H1 (cell line): ENCODE data around the gene ERC1. TPM values are rescaled to one million over a fixed set of nuclear protein-coding genes. Genes with fewer than 3 reads are reported as not detected.

ENCODE experiments used
- EGR1 ChIP-seq: IDR thresholded peaks from 2 replicates; pipeline ENCODE4 v1.6.1; 2011; ENCODE audit warnings: low read depth, low read length, borderline replicate concordance
- SRF ChIP-seq: IDR thresholded peaks from 2 replicates; pipeline ENCODE4 v1.6.1; 2011; ENCODE audit warnings: mild to moderate bottlenecking, low read depth, low read length, moderate library complexity
- polyA plus RNA-seq, 7 experiments: library from polyadenylated mRNA; depleted of rRNA in 3 of 7; stranded (reverse) in 5 of 7; unstranded in 2 of 7; fragments of >200 nt in 5 of 7; fragments of 200-250 nt in 2 of 7; gene quantifications; 1 replicate in 5 of 7; 2 replicates in 1 of 7; 4 replicates in 1 of 7; pipeline versions ENCODE4 v1.2.1 to v1.2.3, GENCODE V29; 2011 to 2013; ENCODE audit warnings: missing spikeins in 2 of 7, mixed read lengths in 2 of 7
- total RNA-seq: library from RNA; stranded (reverse); fragmentation: NEBNext Ultra II Directional; extraction: Animal tissue kit (Norgen Biotek cat#: 25700); gene quantifications from 2 replicates; pipeline ENCODE4 v1.2.1, GENCODE V29; 2021

The ERC1 gene
- total and polyA plus RNA-seq, 2 of the 8 experiments (the other 6 are each of a cell fraction or from before 2014, with no cell fraction given): 7.8 to 45.7 TPM

- no peak for TF ChIP-seq SRF
- TF ChIP-seq EGR1: no peak
Observed at GRCh38 chr12:1504895-1505311, 513.9 kb downstream of the ERC1 start (continued).
